HG03060 (cell line): ENCODE results near the gene AFF1.
A peak's percentile ranks its signal among the peaks of the same experiment; 100 is the strongest.

ENCODE experiments used
- ATAC-seq: cut with Tn5 transposase; IDR thresholded peaks from one replicate; pipeline ENCODE4 v1.9.1; 2021; ENCODE audit warnings: low read depth, moderate number of reproducible peaks; ENCODE audit not compliant: unreplicated experiment

AFF1 gene

GRCh38 chr4:86934771-86935565 lies at the start of gene AFF1:
TSS of gene AFF1 (plus strand) at chr4:86935011. CDS start at chr4:86948534, 13,523 bp downstream.
- ATAC-seq: peak; percentile 33

GRCh38 chr4:86890790-86891189 lies 44.0 kb upstream of the AFF1 start:
- no peak for ATAC-seq

- ATAC-seq: no peak
Measured at GRCh38 chr4:86891762-86892635, 42.8 kb upstream of the AFF1 start, which contains the start of gene C4orf36. TSS of gene C4orf36 (minus strand) at chr4:86892422. CDS start at chr4:86891520, 902 bp downstream.

- no peak for ATAC-seq
Measured at GRCh38 chr4:86892636-86892960, 42.2 kb upstream of the AFF1 start.

- ATAC-seq: no peak
Measured at GRCh38 chr4:86893136-86893535, 41.7 kb upstream of the AFF1 start.

- ATAC-seq: no peak
Measured at GRCh38 chr4:86894455-86894854, 40.4 kb upstream of the AFF1 start.

GRCh38 chr4:86895692-86896488 lies 38.9 kb upstream of the AFF1 start:
- peak; percentile 53 for ATAC-seq

GRCh38 chr4:86896596-86896995 lies 38.2 kb upstream of the AFF1 start:
- no peak for ATAC-seq

- no peak for ATAC-seq
Measured at GRCh38 chr4:86898562-86898961, 36.2 kb upstream of the AFF1 start.

- no peak for ATAC-seq
Measured at GRCh38 chr4:86901864-86902263, 32.9 kb upstream of the AFF1 start.

- ATAC-seq: no peak
Measured at GRCh38 chr4:86908251-86908657, 26.6 kb upstream of the AFF1 start.

GRCh38 chr4:86909546-86910295 lies 25.1 kb upstream of the AFF1 start:
- ATAC-seq: no peak

GRCh38 chr4:86910369-86910768 lies 24.4 kb upstream of the AFF1 start:
- ATAC-seq: no peak

GRCh38 chr4:86910820-86911684 lies 23.8 kb upstream of the AFF1 start:
- ATAC-seq: no peak

- no peak for ATAC-seq
Measured at GRCh38 chr4:86916392-86916791, 18.4 kb upstream of the AFF1 start.

- no peak for ATAC-seq
Measured at GRCh38 chr4:86917212-86918039, 17.4 kb upstream of the AFF1 start.

GRCh38 chr4:86918539-86919072 lies 16.2 kb upstream of the AFF1 start:
- ATAC-seq: no peak
